ENCODE measurements around the gene PTGFRN.

PTGFRN gene

DNA sequence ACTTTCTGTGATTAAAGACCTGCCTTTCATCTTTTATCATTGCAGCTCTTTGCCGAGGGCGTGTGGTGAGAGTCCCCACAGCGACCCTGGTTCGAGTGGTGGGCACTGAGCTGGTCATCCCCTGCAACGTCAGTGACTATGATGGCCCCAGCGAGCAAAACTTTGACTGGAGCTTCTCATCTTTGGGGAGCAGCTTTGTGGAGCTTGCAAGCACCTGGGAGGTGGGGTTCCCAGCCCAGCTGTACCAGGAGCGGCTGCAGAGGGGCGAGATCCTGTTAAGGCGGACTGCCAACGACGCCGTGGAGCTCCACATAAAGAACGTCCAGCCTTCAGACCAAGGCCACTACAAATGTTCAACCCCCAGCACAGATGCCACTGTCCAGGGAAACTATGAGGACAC, 32.0 kb downstream of the PTGFRN start:
- no peaks in the 10 kb centered on the region for H3K27me3 ChIP-seq (ENCODE audit: insufficient read depth, poor library complexity, severe bottlenecking)
- no peak for DNase-seq (ENCODE audit: low read depth in 1 of 2, low spot score in 1 of 2)

DNA sequence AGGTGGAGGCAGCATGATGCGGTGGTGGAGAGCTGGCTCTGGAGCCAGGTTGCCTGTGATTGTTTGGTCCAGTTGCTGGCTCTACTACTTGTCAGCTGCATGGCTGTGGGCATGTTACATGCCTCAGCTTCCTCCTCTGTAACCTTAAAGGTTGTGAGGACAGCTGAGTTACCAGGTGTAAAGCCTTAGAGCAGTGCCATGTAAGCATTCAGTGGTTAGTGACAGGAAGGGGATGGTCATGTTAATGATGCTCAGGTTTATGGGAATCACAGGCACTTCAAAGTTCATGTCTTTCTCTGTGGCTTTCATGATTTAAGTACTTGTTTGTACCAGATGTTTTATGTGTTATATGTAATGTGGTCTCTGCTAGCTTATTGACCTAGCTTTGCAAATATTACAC, 32.6 kb downstream of the PTGFRN start:
- Histone ChIP-seq H3K27ac (replicated peaks) (no peak overlapping the region), H3K27me3 (ENCODE audit: insufficient read depth, poor library complexity, severe bottlenecking) (no peaks in the 10 kb centered on the region), H3K4me3 (replicated peaks; ENCODE audit: insufficient read depth, low read length) (no peak overlapping the region)
- no peak for DNase-seq (ENCODE audit: low read depth in 1 of 2, low spot score in 1 of 2)
- TF ChIP-seq, protein P1, sequence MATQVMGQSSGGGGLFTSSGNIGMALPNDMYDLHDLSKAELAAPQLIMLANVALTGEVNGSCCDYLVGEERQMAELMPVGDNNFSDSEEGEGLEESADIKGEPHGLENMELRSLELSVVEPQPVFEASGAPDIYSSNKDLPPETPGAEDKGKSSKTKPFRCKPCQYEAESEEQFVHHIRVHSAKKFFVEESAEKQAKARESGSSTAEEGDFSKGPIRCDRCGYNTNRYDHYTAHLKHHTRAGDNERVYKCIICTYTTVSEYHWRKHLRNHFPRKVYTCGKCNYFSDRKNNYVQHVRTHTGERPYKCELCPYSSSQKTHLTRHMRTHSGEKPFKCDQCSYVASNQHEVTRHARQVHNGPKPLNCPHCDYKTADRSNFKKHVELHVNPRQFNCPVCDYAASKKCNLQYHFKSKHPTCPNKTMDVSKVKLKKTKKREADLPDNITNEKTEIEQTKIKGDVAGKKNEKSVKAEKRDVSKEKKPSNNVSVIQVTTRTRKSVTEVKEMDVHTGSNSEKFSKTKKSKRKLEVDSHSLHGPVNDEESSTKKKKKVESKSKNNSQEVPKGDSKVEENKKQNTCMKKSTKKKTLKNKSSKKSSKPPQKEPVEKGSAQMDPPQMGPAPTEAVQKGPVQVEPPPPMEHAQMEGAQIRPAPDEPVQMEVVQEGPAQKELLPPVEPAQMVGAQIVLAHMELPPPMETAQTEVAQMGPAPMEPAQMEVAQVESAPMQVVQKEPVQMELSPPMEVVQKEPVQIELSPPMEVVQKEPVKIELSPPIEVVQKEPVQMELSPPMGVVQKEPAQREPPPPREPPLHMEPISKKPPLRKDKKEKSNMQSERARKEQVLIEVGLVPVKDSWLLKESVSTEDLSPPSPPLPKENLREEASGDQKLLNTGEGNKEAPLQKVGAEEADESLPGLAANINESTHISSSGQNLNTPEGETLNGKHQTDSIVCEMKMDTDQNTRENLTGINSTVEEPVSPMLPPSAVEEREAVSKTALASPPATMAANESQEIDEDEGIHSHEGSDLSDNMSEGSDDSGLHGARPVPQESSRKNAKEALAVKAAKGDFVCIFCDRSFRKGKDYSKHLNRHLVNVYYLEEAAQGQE (IDR thresholded peaks at IDR 0.05; ENCODE audit: insufficient replicate concordance, low read depth) = no peak
- TF ChIP-seq GABPA (IDR thresholded peaks at IDR 0.05; ENCODE audit: low read depth) = no peak
- TF ChIP-seq, protein P2, sequence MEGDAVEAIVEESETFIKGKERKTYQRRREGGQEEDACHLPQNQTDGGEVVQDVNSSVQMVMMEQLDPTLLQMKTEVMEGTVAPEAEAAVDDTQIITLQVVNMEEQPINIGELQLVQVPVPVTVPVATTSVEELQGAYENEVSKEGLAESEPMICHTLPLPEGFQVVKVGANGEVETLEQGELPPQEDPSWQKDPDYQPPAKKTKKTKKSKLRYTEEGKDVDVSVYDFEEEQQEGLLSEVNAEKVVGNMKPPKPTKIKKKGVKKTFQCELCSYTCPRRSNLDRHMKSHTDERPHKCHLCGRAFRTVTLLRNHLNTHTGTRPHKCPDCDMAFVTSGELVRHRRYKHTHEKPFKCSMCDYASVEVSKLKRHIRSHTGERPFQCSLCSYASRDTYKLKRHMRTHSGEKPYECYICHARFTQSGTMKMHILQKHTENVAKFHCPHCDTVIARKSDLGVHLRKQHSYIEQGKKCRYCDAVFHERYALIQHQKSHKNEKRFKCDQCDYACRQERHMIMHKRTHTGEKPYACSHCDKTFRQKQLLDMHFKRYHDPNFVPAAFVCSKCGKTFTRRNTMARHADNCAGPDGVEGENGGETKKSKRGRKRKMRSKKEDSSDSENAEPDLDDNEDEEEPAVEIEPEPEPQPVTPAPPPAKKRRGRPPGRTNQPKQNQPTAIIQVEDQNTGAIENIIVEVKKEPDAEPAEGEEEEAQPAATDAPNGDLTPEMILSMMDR (IDR thresholded peaks at IDR 0.05; ENCODE audit: insufficient read depth, low read length) = no peak
- no peak for TF ChIP-seq POLR2AphosphoS5 (IDR thresholded peaks at IDR 0.05; ENCODE audit: low read depth)

More for the DNA sequence above, 32.0 kb downstream of the PTGFRN start:
- TF ChIP-seq, protein P2 (IDR thresholded peaks at IDR 0.05; ENCODE audit: insufficient read depth, low read length) = no peak
- TF ChIP-seq GABPA (IDR thresholded peaks at IDR 0.05; ENCODE audit: low read depth) (no peak), POLR2AphosphoS5 (IDR thresholded peaks at IDR 0.05; ENCODE audit: low read depth) (no peak), SPI1 (IDR thresholded peaks at IDR 0.05; ENCODE audit: borderline replicate concordance, low read depth) (no peak)
- TF ChIP-seq, protein P1 (IDR thresholded peaks at IDR 0.05; ENCODE audit: insufficient replicate concordance, low read depth) = no peak
- Histone ChIP-seq H3K27ac (replicated peaks) (no peak overlapping the region), H3K4me3 (replicated peaks; ENCODE audit: insufficient read depth, low read length) (no peak overlapping the region)

DNA sequence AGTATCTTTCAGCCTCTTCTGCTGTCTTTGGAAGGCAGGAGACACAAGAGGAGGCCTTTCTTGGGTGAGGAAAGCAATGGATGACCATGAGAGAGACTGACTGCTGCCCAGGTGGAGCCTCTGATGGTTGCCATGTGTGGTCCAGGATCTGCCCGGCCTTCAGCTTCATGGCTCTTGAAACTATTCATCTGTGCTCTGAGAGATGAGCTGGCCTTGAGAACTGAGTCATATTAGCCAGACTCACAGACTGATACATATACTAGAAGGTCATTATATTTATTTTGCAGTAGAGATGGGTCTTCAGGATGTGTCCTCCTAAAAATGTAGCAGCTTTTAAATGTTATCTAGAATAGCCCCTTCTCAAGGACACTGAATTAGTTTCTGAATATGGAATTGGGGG, 33.7 kb downstream of the PTGFRN start:
- Histone ChIP-seq H3K27ac (replicated peaks) (no peak overlapping the region), H3K4me3 (replicated peaks; ENCODE audit: insufficient read depth, low read length) (no peak overlapping the region), H3K27me3 (ENCODE audit: insufficient read depth, poor library complexity, severe bottlenecking) (no peaks in the 10 kb centered on the region)
- TF ChIP-seq, protein P1 (IDR thresholded peaks at IDR 0.05; ENCODE audit: insufficient replicate concordance, low read depth) = no peak
- TF ChIP-seq, protein P2 (IDR thresholded peaks at IDR 0.05; ENCODE audit: insufficient read depth, low read length) = no peak
- TF ChIP-seq POLR2AphosphoS5 (IDR thresholded peaks at IDR 0.05; ENCODE audit: low read depth) (no peak), GABPA (IDR thresholded peaks at IDR 0.05; ENCODE audit: low read depth) (no peak), SPI1 (IDR thresholded peaks at IDR 0.05; ENCODE audit: borderline replicate concordance, low read depth) (no peak)
- no peak for DNase-seq (ENCODE audit: low read depth in 1 of 2, low spot score in 1 of 2)
